ENCODE data around the gene UBE2Q2.
A peak's percentile ranks its signal among the peaks of the same experiment; 100 is the strongest.
"Not testable (repeated sequence)": the region's sequence is repeated elsewhere in the genome, so short reads cannot be mapped to it uniquely, and the experiment has no call there.

The UBE2Q2 gene

GRCh38 chr15:75905231-75905630 lies 62.0 kb downstream of the UBE2Q2 start:
- Histone ChIP-seq H3K27me3 (ENCODE audit: control insufficient read depth, insufficient read depth, low read length) (no peaks in the 10 kb centered on the region), H3K4me3 (ENCODE audit: low read depth, low read length) (peak overlapping the region; percentile 39; the same call in 1 of the 2 replicates), H3K9me3 (ENCODE audit: control insufficient read depth, insufficient read depth, low read depth, low read length) (no peaks in the 10 kb centered on the region), H3K36me3 (ENCODE audit: control insufficient read depth, insufficient read depth, low read length) (peaks cover 43% of the 10 kb centered on the region), H3K9ac (ENCODE audit: low read length) (no peak overlapping the region), H3K27ac (ENCODE audit: low read depth, low read length) (no peak overlapping the region), H3K4me1 (ENCODE audit: control insufficient read depth, insufficient read depth, low read length) (peaks cover 25% of the 10 kb centered on the region)

DNA sequence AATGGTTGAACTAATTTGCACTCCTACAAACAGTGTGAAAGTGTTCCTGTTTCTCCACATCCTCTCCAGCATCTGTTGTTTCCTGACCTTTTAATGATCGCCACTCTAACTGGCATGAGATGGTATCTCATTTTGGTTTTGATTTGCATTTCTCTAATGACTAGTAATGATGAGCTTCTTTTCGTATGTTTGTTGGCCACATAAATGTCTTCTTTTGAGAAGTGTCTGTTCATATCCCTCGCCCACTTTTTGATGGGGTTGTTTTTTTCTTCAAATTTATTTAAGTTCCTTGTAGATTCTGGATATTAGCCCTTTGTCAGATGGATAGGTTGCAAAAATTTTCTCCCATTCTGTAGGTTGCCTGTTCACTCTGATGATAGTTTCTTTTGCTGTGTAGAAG lies 67.1 kb downstream of the UBE2Q2 start:
- H3K27me3 ChIP-seq (ENCODE audit: control insufficient read depth, insufficient read depth, low read length); H3K9ac ChIP-seq (ENCODE audit: low read length); H3K9me3 ChIP-seq (ENCODE audit: control insufficient read depth, insufficient read depth, low read depth, low read length); H3K4me1 ChIP-seq (ENCODE audit: control insufficient read depth, insufficient read depth, low read length); H3K27ac ChIP-seq (ENCODE audit: low read depth, low read length); H3K4me3 ChIP-seq (ENCODE audit: low read depth, low read length): not testable (repeated sequence)
- H3K36me3 ChIP-seq (ENCODE audit: control insufficient read depth, insufficient read depth, low read length): peaks cover 71% of the 10 kb centered on the region

DNA sequence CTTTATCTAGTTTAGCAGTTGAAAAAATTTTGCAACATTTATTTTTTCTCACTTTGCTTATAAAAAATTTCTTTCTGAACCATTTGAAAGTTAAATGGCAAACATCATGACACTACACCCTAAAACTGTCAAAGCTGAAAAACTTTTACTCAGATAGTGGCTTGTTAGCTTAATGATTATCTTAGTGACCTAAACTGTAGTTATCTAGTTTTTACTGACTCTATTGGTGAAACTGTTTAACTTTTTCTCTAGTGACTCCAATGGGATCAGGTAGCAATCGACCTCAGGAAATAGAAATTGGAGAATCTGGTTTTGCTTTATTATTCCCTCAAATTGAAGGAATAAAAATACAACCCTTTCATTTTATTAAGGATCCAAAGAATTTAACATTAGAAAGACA lies 73.7 kb downstream of the UBE2Q2 start:
- no peak overlapping the region for H3K27ac ChIP-seq (ENCODE audit: low read depth, low read length)
- H3K27me3 ChIP-seq (ENCODE audit: control insufficient read depth, insufficient read depth, low read length): no peaks in the 10 kb centered on the region
- peaks cover 69% of the 10 kb centered on the region for H3K36me3 ChIP-seq (ENCODE audit: control insufficient read depth, insufficient read depth, low read length)
- no peaks in the 10 kb centered on the region for H3K9me3 ChIP-seq (ENCODE audit: control insufficient read depth, insufficient read depth, low read depth, low read length)
- no peak overlapping the region for H3K4me3 ChIP-seq (ENCODE audit: low read depth, low read length)
- H3K9ac ChIP-seq (ENCODE audit: low read length): no peak overlapping the region
- H3K4me1 ChIP-seq (ENCODE audit: control insufficient read depth, insufficient read depth, low read length): no peaks in the 10 kb centered on the region

DNA sequence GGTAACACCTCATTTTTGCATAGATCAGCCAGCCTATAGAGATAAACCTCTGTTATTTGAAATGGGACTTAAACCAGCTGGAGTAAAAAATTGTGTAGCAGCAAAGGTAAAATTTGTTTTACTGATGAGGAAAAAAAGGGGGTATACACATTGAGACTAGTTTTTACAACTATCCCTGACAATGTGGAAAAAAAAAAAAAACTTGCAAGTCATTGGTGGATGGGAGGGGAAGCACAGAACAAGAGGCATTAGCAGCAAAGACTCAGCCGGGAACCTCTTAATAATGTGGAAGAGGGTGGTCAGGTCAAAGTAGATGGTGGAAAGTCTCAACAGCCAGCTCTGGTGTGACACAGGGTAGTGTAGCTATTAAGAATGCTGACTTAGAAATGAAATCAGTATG lies 74.9 kb downstream of the UBE2Q2 start:
- Histone ChIP-seq H3K4me1 (ENCODE audit: control insufficient read depth, insufficient read depth, low read length) (no peaks in the 10 kb centered on the region), H3K27me3 (ENCODE audit: control insufficient read depth, insufficient read depth, low read length) (no peaks in the 10 kb centered on the region), H3K9me3 (ENCODE audit: control insufficient read depth, insufficient read depth, low read depth, low read length) (no peaks in the 10 kb centered on the region), H3K36me3 (ENCODE audit: control insufficient read depth, insufficient read depth, low read length) (peaks cover 76% of the 10 kb centered on the region), H3K4me3 (ENCODE audit: low read depth, low read length) (no peak overlapping the region), H3K9ac (ENCODE audit: low read length) (no peak overlapping the region), H3K27ac (ENCODE audit: low read depth, low read length) (no peak overlapping the region)

DNA sequence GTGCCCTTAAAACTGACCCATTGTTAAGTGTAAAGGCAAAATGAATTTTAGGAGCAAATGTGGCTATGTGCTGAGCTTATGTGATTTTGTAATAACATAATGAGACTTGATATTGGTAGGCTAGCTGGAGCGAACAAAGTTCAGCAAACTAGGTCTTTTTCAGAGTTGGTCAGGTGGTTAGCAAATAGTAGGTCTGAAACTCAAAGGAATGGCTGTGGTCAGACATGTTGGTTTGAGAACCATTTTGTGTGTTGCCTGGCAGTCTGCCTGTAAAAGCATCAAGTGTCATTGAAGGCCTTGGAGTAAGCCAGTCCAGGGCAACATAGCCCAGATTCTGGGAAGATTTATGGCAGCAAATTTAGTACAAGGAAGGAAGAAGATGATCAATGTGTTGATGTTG lies 76.8 kb downstream of the UBE2Q2 start:
- Histone ChIP-seq H3K9me3 (ENCODE audit: control insufficient read depth, insufficient read depth, low read depth, low read length) (no peaks in the 10 kb centered on the region), H3K27ac (ENCODE audit: low read depth, low read length) (no peak overlapping the region), H3K4me3 (ENCODE audit: low read depth, low read length) (no peak overlapping the region), H3K4me1 (ENCODE audit: control insufficient read depth, insufficient read depth, low read length) (peaks cover 7% of the 10 kb centered on the region; the same call in 1 of the 2 replicates), H3K27me3 (ENCODE audit: control insufficient read depth, insufficient read depth, low read length) (no peaks in the 10 kb centered on the region), H3K9ac (ENCODE audit: low read length) (no peak overlapping the region), H3K36me3 (ENCODE audit: control insufficient read depth, insufficient read depth, low read length) (peaks cover 70% of the 10 kb centered on the region)

DNA sequence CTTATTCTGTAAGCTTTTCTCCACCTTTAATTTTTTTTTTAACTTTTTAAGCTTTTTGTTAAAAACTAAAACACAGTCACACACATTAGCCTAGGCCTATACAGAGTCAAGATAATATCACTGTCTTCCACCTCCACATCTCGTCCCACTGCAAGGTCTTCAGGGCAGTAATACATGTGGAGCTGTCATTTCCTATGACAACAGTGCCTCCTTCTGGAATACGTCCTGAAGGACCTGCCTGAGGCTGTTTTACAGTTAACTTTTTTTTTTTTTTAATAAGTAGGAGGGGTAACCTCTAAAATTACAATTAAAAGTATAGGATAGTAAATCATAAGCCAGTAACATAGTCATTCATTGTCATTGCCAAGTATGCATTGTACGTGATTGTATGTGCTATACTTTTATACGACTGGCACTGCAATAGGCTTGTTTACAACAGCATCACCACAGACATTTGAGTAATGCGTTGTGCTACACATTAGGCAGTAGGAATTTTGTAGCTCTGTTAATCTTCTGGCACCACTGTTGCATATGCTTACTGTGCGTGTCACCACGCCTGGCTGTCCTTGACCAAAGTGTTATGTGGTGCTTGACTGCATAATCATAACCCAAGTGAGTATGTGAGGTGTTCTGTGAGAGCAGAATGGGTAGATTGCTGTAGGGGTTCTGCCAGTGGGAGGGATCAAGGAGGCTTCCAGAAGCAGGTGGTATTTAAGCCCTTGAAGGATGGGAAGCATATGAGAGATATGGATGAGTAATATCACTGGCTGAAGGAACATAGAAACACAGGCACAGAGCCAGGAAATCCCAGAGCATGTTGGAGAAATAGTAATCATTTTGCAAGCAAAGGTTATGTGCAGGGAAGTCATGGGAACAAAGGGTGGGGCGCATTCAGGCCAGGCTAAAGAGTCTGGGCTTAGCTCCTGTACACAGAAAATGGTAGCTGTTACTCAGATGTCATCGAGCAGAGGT lies 78.8 kb downstream of the UBE2Q2 start:
- Histone ChIP-seq H3K27me3 (ENCODE audit: control insufficient read depth, insufficient read depth, low read length) (no peaks in the 10 kb centered on the region), H3K9me3 (ENCODE audit: control insufficient read depth, insufficient read depth, low read depth, low read length) (no peaks in the 10 kb centered on the region), H3K27ac (ENCODE audit: low read depth, low read length) (no peak overlapping the region), H3K4me1 (ENCODE audit: control insufficient read depth, insufficient read depth, low read length) (peaks cover 20% of the 10 kb centered on the region), H3K4me3 (ENCODE audit: low read depth, low read length) (no peak overlapping the region), H3K9ac (ENCODE audit: low read length) (no peak overlapping the region), H3K36me3 (ENCODE audit: control insufficient read depth, insufficient read depth, low read length) (peaks cover 60% of the 10 kb centered on the region)

DNA sequence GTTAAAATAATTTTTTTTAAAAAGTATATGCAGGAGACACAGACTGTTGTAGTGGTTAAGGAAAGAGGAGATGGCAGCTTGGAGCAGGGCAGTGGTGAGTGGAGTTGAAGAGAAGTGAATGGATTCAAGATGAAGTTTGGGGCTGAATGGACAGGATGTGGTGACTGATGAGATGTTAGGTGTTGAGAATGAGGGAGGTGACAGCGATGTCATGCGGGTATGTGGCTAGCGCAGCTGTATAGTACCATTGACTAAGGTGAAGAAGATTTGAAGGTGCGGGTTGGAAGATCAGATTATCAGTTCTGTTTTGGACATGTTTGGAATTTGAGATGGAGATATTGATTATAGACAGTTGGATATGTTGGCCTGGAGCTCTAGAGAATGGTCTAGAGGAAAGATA lies 80.5 kb downstream of the UBE2Q2 start:
- peaks cover 43% of the 10 kb centered on the region for H3K36me3 ChIP-seq (ENCODE audit: control insufficient read depth, insufficient read depth, low read length)

GRCh38 chr15:75924576-75924975 lies 81.3 kb downstream of the UBE2Q2 start:
- Histone ChIP-seq H3K27ac (ENCODE audit: low read depth, low read length) (no peak overlapping the region), H3K36me3 (ENCODE audit: control insufficient read depth, insufficient read depth, low read length) (peaks cover 35% of the 10 kb centered on the region)

More for the DNA sequence above, 80.5 kb downstream of the UBE2Q2 start:
- Histone ChIP-seq H3K9ac (ENCODE audit: low read length) (no peak overlapping the region), H3K4me3 (ENCODE audit: low read depth, low read length) (no peak overlapping the region), H3K9me3 (ENCODE audit: control insufficient read depth, insufficient read depth, low read depth, low read length) (no peaks in the 10 kb centered on the region), H3K4me1 (ENCODE audit: control insufficient read depth, insufficient read depth, low read length) (peaks cover 23% of the 10 kb centered on the region), H3K27me3 (ENCODE audit: control insufficient read depth, insufficient read depth, low read length) (no peaks in the 10 kb centered on the region), H3K27ac (ENCODE audit: low read depth, low read length) (no peak overlapping the region)

GRCh38 chr15:75925440-75925839 lies 82.2 kb downstream of the UBE2Q2 start:
- Histone ChIP-seq H3K9ac (ENCODE audit: low read length) (no peak overlapping the region), H3K27ac (ENCODE audit: low read depth, low read length) (no peak overlapping the region), H3K4me3 (ENCODE audit: low read depth, low read length) (no peak overlapping the region), H3K36me3 (ENCODE audit: control insufficient read depth, insufficient read depth, low read length) (peaks cover 36% of the 10 kb centered on the region), H3K4me1 (ENCODE audit: control insufficient read depth, insufficient read depth, low read length) (peaks cover 23% of the 10 kb centered on the region), H3K9me3 (ENCODE audit: control insufficient read depth, insufficient read depth, low read depth, low read length) (no peaks in the 10 kb centered on the region), H3K27me3 (ENCODE audit: control insufficient read depth, insufficient read depth, low read length) (no peaks in the 10 kb centered on the region)

More at GRCh38 chr15:75924576-75924975, 81.3 kb downstream of the UBE2Q2 start:
- no peaks in the 10 kb centered on the region for H3K9me3 ChIP-seq (ENCODE audit: control insufficient read depth, insufficient read depth, low read depth, low read length)
- H3K4me1 ChIP-seq (ENCODE audit: control insufficient read depth, insufficient read depth, low read length): peaks cover 23% of the 10 kb centered on the region
- H3K9ac ChIP-seq (ENCODE audit: low read length): no peak overlapping the region
- H3K4me3 ChIP-seq (ENCODE audit: low read depth, low read length): no peak overlapping the region
- H3K27me3 ChIP-seq (ENCODE audit: control insufficient read depth, insufficient read depth, low read length): no peaks in the 10 kb centered on the region

- peaks cover 49% of the 10 kb centered on the region for H3K36me3 ChIP-seq (ENCODE audit: control insufficient read depth, insufficient read depth, low read length)
- no peaks in the 10 kb centered on the region for H3K27me3 ChIP-seq (ENCODE audit: control insufficient read depth, insufficient read depth, low read length)
- H3K9me3 ChIP-seq (ENCODE audit: control insufficient read depth, insufficient read depth, low read depth, low read length): no peaks in the 10 kb centered on the region
- H3K4me3 ChIP-seq (ENCODE audit: low read depth, low read length): no peak overlapping the region
- H3K4me1 ChIP-seq (ENCODE audit: control insufficient read depth, insufficient read depth, low read length): peaks cover 23% of the 10 kb centered on the region
- no peak overlapping the region for H3K9ac ChIP-seq (ENCODE audit: low read length)
- H3K27ac ChIP-seq (ENCODE audit: low read depth, low read length): no peak overlapping the region
These were observed 83.7 kb downstream of the UBE2Q2 start for GRCh38 chr15:75926931-75927330.

DNA sequence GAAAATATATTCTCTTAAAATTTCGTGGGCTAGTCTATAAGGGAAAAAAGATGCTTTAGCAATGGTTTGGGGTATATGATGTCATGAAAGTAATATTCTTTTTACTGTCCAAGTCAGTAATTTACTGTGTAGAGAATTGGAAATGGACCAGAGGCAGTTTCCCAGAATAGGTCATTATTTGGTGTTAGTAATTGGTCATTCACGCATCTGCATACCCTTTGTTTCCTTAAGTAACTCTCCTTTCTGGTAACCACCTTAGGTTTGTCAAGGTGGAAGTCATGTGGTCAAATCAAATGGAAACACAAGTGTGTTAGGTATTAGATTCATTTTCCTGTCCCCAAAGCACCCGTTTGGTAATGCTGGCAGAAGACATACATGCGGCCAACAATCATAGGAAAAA lies 84.4 kb downstream of the UBE2Q2 start:
- Histone ChIP-seq H3K9ac (ENCODE audit: low read length) (no peak overlapping the region), H3K36me3 (ENCODE audit: control insufficient read depth, insufficient read depth, low read length) (peaks cover 49% of the 10 kb centered on the region), H3K27me3 (ENCODE audit: control insufficient read depth, insufficient read depth, low read length) (no peaks in the 10 kb centered on the region), H3K9me3 (ENCODE audit: control insufficient read depth, insufficient read depth, low read depth, low read length) (no peaks in the 10 kb centered on the region), H3K4me3 (ENCODE audit: low read depth, low read length) (no peak overlapping the region), H3K27ac (ENCODE audit: low read depth, low read length) (no peak overlapping the region), H3K4me1 (ENCODE audit: control insufficient read depth, insufficient read depth, low read length) (peaks cover 23% of the 10 kb centered on the region)
